A673 (cell line): Measurements from ENCODE around the gene H3-3A.

Experiments used
- EZH2 ChIP-seq: fragments of 200-600 bp; sonication (generic); IDR thresholded peaks from 2 replicates; pipeline ENCODE4 v1.6.1; 2017; ENCODE audit warnings: borderline replicate concordance, low read depth, mild to moderate bottlenecking, mixed read lengths, antibody characterized with exemption, low read length; ENCODE audit not compliant: poor library complexity, severe bottlenecking
- TF ChIP-seq, protein P1 (sequence below): fragments of 300-800, 200-600 bp; sonication (generic); conservative IDR thresholded peaks from 2 replicates; pipeline ENCODE4 v1.5.1; 2017; ENCODE audit warnings: low read depth, mild to moderate bottlenecking, antibody characterized with exemption, low read length, moderate library complexity, mixed read lengths

- TF ChIP-seq, protein P1, sequence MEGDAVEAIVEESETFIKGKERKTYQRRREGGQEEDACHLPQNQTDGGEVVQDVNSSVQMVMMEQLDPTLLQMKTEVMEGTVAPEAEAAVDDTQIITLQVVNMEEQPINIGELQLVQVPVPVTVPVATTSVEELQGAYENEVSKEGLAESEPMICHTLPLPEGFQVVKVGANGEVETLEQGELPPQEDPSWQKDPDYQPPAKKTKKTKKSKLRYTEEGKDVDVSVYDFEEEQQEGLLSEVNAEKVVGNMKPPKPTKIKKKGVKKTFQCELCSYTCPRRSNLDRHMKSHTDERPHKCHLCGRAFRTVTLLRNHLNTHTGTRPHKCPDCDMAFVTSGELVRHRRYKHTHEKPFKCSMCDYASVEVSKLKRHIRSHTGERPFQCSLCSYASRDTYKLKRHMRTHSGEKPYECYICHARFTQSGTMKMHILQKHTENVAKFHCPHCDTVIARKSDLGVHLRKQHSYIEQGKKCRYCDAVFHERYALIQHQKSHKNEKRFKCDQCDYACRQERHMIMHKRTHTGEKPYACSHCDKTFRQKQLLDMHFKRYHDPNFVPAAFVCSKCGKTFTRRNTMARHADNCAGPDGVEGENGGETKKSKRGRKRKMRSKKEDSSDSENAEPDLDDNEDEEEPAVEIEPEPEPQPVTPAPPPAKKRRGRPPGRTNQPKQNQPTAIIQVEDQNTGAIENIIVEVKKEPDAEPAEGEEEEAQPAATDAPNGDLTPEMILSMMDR, result no peak
- TF ChIP-seq EZH2, result no peak
Measured at GRCh38 chr1:226021801-226022200, 40.7 kb upstream of the H3-3A start.
